ENCODE data around the gene FAM3C.

The FAM3C gene

GRCh38 chr7:121376979-121377378 is 19.1 kb downstream of the FAM3C start:
- no peak for DNase-seq

GRCh38 chr7:121373177-121373576 is 22.9 kb downstream of the FAM3C start:
- no peak for DNase-seq

DNA sequence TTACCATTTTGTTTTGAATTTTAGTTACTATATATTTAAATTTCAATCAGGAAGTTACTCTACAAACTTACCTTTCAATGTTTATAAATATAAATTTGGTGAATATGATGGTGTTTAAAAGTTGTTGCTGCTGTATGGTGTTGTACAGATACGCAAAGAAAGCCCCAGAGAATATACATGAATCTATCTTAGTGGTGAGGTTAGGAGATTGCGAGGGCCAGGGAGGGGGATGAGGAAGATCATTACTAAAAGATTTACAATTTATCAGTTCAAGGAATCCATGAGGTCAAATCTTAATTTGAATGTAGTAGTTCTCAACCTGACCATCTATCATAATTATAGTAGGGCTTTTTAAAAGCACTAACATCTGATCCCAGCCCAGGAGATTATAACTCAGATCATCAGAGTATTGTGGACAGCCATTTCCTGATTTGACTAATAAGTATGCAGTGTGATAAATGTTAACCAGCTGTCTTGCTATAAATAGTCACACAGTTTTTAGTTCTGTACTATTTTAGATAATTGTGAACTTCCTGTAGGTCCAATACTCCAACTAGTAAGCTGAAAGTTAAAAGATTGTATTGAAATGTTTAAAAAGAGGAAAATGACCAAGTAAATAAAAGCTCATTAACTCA is 23.6 kb downstream of the FAM3C start:
- peak; percentile 66 for DNase-seq

DNA sequence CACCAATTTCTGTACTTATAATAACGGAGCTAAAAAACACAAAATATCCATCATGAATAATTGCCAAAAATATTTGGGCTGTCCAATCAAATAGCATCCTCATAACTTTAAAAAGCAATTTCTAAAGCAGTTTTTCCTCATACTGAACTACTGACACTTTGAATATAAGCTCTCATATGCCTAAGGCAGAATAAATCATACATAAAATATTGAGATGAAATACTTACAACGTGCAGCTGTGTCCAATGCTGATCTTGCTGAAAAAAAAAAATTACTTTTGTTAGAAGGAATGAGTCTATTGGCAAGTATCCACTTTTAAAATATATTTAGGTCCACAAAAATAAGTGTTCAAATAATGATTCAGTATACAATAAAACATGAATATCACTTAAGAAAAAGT is 24.2 kb downstream of the FAM3C start:
- no peak for DNase-seq

DNA sequence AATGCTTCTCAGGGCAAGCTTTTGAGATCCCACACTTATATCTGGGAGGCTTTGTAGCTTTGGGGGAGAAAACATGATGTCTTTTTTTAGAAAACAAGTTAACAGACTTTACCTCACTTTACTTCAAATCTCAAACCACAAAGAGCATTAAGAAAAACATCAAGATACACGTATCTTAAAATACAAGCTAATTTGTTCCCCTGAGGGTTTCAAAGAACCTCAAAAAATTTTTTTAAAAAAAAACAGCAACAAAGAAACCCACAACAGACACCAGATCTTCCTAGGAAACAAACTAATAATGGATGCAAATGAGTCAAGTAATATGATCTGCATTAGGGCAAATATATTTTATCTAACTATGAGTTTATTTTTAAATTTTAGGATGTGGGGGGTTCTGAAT is 24.7 kb downstream of the FAM3C start:
- DNase-seq = no peak

DNA sequence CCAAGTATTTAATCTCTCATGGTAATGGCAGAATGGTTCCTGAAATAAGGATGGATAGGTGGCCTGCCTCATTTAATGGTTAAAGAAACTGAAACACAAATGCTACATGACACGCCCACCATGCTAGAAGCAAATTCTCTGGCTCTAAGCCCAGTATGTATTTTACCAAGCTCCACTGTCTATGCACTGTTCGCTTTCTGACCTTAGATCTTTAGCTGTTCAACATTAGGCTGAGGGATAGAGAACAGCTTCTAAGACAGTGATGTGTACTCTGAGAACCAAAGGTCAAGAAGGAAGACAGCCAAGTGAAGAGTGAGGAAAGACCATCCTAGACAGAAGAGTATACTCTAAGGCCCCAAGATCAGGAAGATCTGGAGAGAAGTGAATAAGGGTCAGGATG is 26.6 kb downstream of the FAM3C start:
- peak; percentile 15 for DNase-seq

DNA sequence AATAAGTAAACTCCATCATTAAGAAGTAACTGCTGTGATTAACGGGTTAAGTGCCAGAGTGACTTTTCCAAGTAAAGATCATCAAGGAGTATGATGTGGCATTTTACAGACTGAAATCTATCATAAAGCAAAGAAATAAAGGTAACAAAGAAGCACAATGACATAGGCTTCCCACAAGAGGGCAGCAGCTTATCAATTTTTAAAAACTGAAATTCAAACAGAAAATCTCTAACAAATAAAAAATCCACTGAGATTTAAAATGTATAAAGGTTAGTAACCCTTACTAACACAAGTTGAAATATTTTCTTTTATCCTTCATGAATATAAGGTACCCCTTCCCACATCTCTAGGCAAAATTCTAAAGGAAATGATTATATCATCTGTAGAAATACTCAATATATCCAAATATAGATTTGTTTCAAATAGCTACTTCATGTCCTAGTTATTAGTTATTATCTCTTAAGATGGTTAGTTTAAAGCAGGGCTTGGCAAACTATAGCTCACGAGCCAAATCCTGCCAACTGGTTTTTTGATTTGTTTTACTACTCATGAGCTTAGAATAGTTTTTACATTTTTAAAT is 29.2 kb downstream of the FAM3C start:
- DNase-seq = peak; percentile 39

- DNase-seq = no peak
Observed at GRCh38 chr7:121360564-121360963, 35.5 kb downstream of the FAM3C start.

DNA sequence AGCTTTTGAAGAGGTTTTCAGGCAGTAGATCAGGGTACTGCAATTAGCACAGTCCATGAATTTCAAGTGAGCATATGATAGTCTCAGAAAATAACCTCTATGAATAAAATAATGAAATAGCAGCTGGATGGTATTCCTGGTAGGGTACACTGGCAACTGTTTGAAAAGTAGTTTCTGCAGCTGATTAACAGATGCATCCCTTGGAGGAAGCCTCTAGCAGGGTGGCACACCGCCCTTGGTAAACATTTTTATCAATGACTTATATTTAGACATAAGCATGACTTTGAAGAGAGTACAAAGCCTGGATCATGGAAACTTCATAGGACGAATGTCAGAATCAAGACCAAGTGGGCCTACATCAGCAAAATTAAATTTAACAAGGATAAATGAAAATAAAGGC is 40.5 kb downstream of the FAM3C start:
- DNase-seq = no peak

GRCh38 chr7:121352323-121352722 is 43.8 kb downstream of the FAM3C start:
- DNase-seq = no peak

GRCh38 chr7:121351682-121352081 is 44.4 kb downstream of the FAM3C start:
- DNase-seq = no peak

GRCh38 chr7:121344497-121344896 is 51.6 kb downstream of the FAM3C start:
- DNase-seq = no peak

GRCh38 chr7:121344093-121344492 is 52.0 kb downstream of the FAM3C start:
- DNase-seq = no peak

DNA sequence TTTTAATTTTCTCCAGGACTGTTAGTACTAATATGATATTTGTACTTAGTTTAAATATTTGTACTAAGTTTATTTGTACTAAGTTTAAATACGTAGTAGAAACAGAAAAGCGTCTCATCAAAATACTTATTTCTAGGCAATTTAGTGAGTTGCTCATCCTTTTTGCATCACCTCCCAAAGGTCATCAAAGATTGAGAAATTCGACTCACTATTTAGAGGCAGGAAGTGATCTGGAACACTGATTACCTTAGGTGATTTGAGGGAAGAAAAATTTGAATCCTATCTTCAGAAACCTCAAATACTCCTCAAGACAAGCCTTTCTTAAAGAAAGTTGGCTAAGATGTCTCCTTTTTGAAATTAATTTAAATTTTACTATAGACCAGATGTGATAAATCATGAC is 52.8 kb downstream of the FAM3C start:
- no peak for DNase-seq

DNA sequence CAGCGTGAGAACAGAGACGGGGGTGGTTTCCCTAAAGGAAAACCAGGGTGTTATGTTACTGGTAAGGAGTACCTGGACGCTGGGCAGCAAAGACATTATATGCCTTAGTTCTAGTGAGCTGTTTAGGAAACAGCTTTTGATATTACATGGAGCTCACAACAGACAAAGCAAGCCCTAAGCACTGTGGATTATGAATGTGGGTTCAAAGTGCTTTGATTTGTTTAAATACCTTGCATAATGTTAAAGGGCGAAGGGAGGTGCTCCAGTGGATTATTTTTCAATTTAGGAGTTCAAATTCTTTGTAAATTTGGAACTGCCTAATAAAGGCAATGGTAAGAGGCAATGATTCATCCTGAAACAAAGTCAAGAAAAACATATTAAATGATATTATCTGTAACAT is 53.5 kb downstream of the FAM3C start:
- no peak for DNase-seq

DNA sequence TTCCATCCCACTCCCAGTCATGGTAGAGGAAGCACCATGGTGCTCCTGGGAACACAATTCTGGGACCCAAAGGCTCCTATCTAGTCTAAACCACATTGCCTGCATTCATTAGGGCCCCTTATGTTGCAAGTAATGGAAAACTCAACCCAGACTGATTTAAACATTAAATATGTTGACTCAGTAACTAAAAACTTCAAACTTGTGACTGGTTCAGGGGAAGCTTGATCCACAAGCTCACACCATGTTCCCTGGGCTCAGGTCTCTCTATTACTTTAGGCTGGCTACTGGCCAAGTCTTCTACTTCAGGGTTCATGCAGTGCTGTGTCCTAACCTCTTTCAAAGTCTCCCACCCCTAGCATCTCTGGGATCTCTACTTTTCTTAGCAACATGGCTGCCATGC is 54.2 kb downstream of the FAM3C start:
- no peak for DNase-seq

- peak; percentile 15 for DNase-seq
Observed at GRCh38 chr7:121339082-121339481, 57.0 kb downstream of the FAM3C start.

DNA sequence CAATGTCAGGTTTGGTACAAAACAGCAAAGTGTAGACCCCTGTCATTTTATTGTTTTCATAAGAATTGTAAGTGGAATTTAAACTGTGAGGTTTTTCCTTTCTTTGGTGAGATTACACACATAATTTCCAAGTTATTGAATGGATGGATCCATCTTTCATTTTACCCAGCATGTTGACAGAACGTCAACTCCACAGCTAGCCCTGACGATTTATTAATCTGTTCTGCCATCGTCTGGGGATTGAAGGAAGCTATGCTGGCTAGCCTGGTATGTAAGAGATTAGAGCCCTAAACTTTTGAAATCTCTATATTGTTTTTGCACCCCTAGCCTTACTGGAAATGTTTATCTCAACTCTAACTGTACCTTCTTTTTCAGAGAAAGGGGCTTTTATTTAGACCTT is 58.7 kb downstream of the FAM3C start:
- no peak for DNase-seq

DNA sequence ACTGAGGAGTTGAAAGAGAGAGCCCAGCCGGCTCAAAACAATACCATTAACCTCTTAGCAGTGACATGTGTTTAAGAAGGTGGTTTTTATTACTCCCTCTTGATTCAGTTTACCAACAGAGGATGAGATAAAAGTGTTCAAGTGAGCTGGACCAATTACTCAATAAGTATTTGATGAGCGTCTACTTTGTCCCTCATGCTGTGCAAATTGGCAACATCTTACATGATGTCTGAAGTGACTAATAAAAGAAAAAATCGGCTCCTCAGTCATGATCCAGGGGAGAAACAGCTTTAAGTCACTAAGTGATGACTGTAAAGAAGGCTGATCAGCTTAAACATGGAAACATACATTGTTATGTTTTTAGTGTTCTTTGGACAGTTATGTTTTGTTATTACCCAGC is 59.5 kb downstream of the FAM3C start:
- DNase-seq = no peak

DNA sequence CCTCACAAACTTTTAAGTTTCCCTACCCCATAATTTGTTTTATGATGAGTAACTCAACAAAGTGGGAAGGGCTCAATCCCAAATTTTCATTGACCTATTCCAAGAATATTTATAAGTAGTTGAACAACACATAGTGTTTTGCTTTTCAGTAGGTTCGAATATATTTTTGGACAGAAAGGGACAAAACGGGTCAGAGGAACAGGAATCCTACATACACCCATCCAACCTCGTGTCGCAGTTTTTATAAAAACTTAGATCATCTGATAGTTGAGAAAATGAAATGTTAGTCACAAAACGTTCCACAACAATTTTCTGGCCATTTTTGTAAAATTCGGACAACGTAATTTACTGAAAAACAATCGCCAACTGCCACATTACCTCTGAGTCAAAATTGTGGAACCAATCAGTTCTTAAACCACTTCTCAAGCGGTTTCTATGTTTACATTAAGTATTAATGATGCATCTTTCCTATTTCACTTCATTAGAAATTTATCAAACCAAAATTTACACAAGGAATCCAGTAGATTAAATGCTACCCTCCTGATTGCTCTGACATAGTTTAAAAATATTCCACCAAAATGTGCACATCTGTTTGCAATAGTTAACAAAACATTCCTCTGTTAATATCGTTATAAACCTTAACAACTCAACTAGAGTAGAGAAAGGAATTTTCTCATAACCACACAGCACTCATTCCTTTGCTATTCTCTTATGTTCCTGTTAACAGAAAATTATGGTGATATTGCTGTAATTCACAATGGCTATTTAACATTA is 61.0 kb downstream of the FAM3C start:
- no peak for DNase-seq

DNA sequence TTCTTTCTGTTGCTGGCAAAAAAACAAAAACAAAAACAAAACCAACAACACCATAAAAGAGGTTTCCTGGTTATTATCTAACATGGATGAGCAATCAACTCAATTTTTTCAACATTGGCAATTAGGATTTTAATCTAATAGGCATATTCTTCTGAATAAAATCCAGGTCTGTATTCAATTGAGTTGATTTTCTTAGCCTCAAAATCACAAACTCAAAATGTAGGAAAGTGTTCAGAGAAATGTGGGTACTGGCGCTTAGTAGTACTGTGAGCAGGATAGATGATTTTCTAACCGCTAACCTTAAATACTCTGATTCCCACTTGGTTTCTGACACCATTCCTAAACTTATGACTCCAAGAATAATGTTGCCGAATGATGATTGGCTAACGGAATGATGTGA is 61.7 kb downstream of the FAM3C start:
- no peak for DNase-seq

GRCh38 chr7:121331574-121331973 is 64.5 kb downstream of the FAM3C start:
- no peak for DNase-seq

GRCh38 chr7:121331048-121331447 is 65.1 kb downstream of the FAM3C start:
- DNase-seq = no peak

DNA sequence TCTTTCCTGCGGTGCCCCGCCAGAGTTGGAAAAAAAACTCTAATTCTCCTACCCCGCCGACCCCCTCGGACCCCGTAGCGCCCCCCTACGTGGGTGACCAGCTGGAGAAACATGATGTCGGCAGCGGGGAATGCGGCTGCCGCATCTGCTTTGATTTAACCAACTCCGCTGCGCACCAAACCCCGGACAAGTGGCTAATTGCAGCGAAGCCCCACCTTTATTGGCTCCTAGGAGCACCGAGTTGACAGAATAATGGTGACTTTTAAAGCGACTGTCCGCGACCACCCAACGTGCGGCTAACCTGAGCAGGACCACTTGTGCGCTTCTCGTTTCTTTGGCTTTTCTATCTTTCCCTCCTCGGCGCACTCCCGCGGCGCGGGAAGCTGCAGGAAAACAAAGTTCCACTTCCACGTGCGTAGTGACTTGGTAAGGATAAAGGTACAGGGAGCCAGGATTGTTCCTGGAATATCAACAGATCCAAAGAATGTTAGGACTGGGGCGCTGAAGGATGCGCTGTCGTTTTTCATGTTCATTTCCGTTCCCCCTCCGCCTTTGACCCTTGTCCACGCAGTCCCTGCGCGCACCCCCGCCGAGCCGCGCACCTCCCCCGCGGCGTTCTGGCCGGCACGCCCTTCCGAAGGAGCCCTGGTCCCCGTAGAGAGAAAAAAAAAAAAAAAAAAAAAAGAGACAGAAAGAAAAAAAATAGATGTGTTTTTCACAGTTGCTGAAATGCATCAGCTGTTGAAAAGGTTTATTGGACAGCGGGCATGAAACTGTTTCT is 65.9 kb downstream of the FAM3C start:
- DNase-seq = no peak

Data from activated CD4-positive, alpha-beta T cell treated with anti-CD3 and anti-CD28 coated beads, Interleukin-2, amount 50 U/mL, for 16 hours (primary cell).